Heart left ventricle (tissue), 16 donors: ENCODE results near the gene SLC11A2. TPM values are rescaled to one million over a fixed set of nuclear protein-coding genes. Genes with fewer than 3 reads are reported as not detected.
"Not testable (repeated sequence)": the region's sequence is repeated elsewhere in the genome, so short reads cannot be mapped to it uniquely, and the experiment has no call there.

Experiments
- ATAC-seq, 4 donors: fragments of 200-7000 bp; cut with Tn5 transposase; one replicate each; pipeline ENCODE4 v1.9.1; 2020 to 2022; ENCODE audit warnings: moderate library complexity in 4 of 4, mild to moderate bottlenecking in 3 of 4, moderate number of reproducible peaks in 1 of 4
- DNase-seq, 5 donors: peaks; one replicate each; pipeline ENCODE4 v3.0.0-alpha.2; 2020
- H3K27ac ChIP-seq, 12 donors: fragments of 200-600 bp; sonication (generic) in 4 of 12; one replicate each; pipeline versions ENCODE4 v1.5.0 to v1.8.0; 2016 to 2022; ENCODE audit warnings: mild to moderate bottlenecking in 2 of 12
- H3K27me3 ChIP-seq, 9 donors: fragments of 200-600 bp; sonication (generic) in 2 of 9; one replicate each; pipeline versions ENCODE4 v1.5.1 to v1.8.0; 2016 to 2022; ENCODE audit warnings: mild to moderate bottlenecking in 3 of 9
- H3K36me3 ChIP-seq, 9 donors: fragments of 200-600 bp; sonication (generic) in 2 of 9; one replicate each; pipeline versions ENCODE4 v1.5.0 to v1.8.0; 2018 to 2022; ENCODE audit warnings: mild to moderate bottlenecking in 2 of 9
- H3K4me1 ChIP-seq, 12 donors: fragments of 200-600 bp; sonication (generic) in 4 of 12; one replicate each; pipeline versions ENCODE4 v1.5.0 to v1.8.0; 2016 to 2022; ENCODE audit warnings: mild to moderate bottlenecking in 3 of 12
- H3K4me3 ChIP-seq, 12 donors: fragments of 200-600 bp; sonication (generic) in 4 of 12; one replicate each; pipeline versions ENCODE4 v1.5.0 to v1.8.0; 2017 to 2022; ENCODE audit warnings: mild to moderate bottlenecking in 9 of 12, moderate library complexity in 4 of 12
- H3K9me3 ChIP-seq, 12 donors: fragments of 200-600 bp; sonication (generic) in 4 of 12; one replicate each; pipeline versions ENCODE4 v1.5.0 to v1.8.0; 2016 to 2022; ENCODE audit warnings: mild to moderate bottlenecking in 1 of 12
- CTCF ChIP-seq, 12 donors: fragments of 200-600 bp; sonication (generic) in 4 of 12; IDR thresholded peaks; one replicate each; pipeline versions ENCODE4 v1.5.0 to v1.8.0; 2018 to 2022; ENCODE audit warnings: antibody characterized with exemption in 12 of 12, mild to moderate bottlenecking in 5 of 12
- POLR2A ChIP-seq, 2 donors: fragments of 450-650 bp; IDR thresholded peaks; one replicate each; pipeline ENCODE4 v1.6.1; 2017; ENCODE audit warnings: antibody characterized with exemption in 2 of 2, mild to moderate bottlenecking in 2 of 2, moderate library complexity in 2 of 2
- WGBS, 4 donors: extraction: QIAGEN DNeasy Blood & Tissue Kit in 2 of 4; methylation state at CpG; one replicate each; pipeline versions ENCODE4 v1.1.5 to v1.1.7; 2013 to 2018; 5-methylcytosine and 5-hydroxymethylcytosine counted together
- intact Hi-C, 10 donors: fragments of 100-400 bp; cut with DNase I; formaldehyde crosslinking; loops; one replicate each; pipeline versions ENCODE4 v1.11.1 to v1.14.2; 2022
- polyA plus RNA-seq, 2 donors: library from polyadenylated mRNA; stranded (reverse); fragments of 200-250 nt; gene quantifications; one replicate each; pipeline ENCODE4 v1.2.3, GENCODE V29; 2013
- total RNA-seq, 9 donors: library from RNA; depleted of rRNA in 2 of 9; stranded (reverse); fragments of >200 nt in 2 of 9; fragmentation: NEBNext Ultra II Directional in 3 of 9; extraction: Animal tissue kit (Norgen Biotek cat#: 25700) in 3 of 9; gene quantifications; one replicate each; pipeline versions ENCODE4 v1.1.0 to v1.2.4, GENCODE V29; 2016 to 2023
- donor health status: ischemic (EF 13 %, LVEDD 7.1; RV severe dilation, severe dysfunction).
- donor health status: healthy with polysubstance abuse.
- donor health status: DM: no; HTN: yes; CAD: no.
- donor health status: DM: no; HTN: no; CAD: no.
- donor health status: ischemic (EF 25% LVEDD 6.9; RV normal size, moderate dysfunction).
- donor health status: ischemic (EF 25% LVEDD 5.7; RV mildly dilated, moderate dysfunction).
- donor health status: healthy.
- donor health status: DM: yes; HTN: yes; CAD: no.
- donor health status: ischemic (EF 35%, LVEDD 5.7; RV mildly dilated, moderate dysfunction).
- donor health status: nonischemic (EF 11% LVEDD 7.7; RV severe dilation, severe dysfunction).
- donor health status: DM: yes; HTN: yes; CAD: no.
- donor health status: PGD.
- donor health status: ischemic (EF 29% LVEDD 5.4; RV normal size, mild dysfunction).
- donor health status: nonischemic (EF 23%, LVEDD 6.1; RV moderate dilation, normal function).

Gene SLC11A2
- total and polyA plus RNA-seq, 11 donors = 9.1 to 45.3 (median 21.2) TPM

GRCh38 chr12:50961708-50962107 lies 64.5 kb downstream of the SLC11A2 start:
- TF ChIP-seq POLR2A (IDR thresholded peaks at IDR 0.05) (no peak), CTCF (IDR thresholded peaks at IDR 0.05) (no peak)
- WGBS, 4 donors = 94 to 98% (median 96%) methylated on average over 4 of the region's 4 CpGs
- no peak overlapping the region for H3K27ac ChIP-seq
- no peaks in the 10 kb centered on the region for H3K4me1 ChIP-seq
- ATAC-seq (no peak), DNase-seq (no peak)
- no peak overlapping the region for H3K4me3 ChIP-seq
- intact Hi-C loops = no loop called here
- no peaks in the 10 kb centered on the region for H3K36me3 ChIP-seq
- no peaks in the 10 kb centered on the region for H3K27me3 ChIP-seq
- no peaks in the 10 kb centered on the region for H3K9me3 ChIP-seq

GRCh38 chr12:50960130-50960529 lies 66.1 kb downstream of the SLC11A2 start:
- no peaks in the 10 kb centered on the region for H3K9me3 ChIP-seq
- no peaks in the 10 kb centered on the region for H3K4me1 ChIP-seq
- H3K27me3 ChIP-seq = no peaks in the 10 kb centered on the region
- TF ChIP-seq POLR2A (IDR thresholded peaks at IDR 0.05) (no peak), CTCF (IDR thresholded peaks at IDR 0.05) (no peak)
- no peak overlapping the region for H3K27ac ChIP-seq
- ATAC-seq (no peak), DNase-seq (no peak)
- no peak overlapping the region for H3K4me3 ChIP-seq
- no peaks in the 10 kb centered on the region for H3K36me3 ChIP-seq
- intact Hi-C loops = no loop called here

GRCh38 chr12:50955697-50956096 lies 70.5 kb downstream of the SLC11A2 start:
- Histone ChIP-seq H3K36me3 (peaks cover 0 to 3% (median 0%) of the 10 kb centered on the region in 9 donors), H3K27ac (no peak overlapping the region), H3K4me3 (no peak overlapping the region), H3K9me3 (no peaks in the 10 kb centered on the region), H3K4me1 (no peaks in the 10 kb centered on the region), H3K27me3 (no peaks in the 10 kb centered on the region)
- TF ChIP-seq POLR2A (IDR thresholded peaks at IDR 0.05) = no peak
- no peak for TF ChIP-seq CTCF (IDR thresholded peaks at IDR 0.05)
- ATAC-seq = no peak
- intact Hi-C loops = loop anchor here in 1 of 10 donors (10.0 kb wide), 1 partner anchor 111 kb away; the partner anchor contains the start of gene TMPRSS12
- WGBS, 4 donors = 64 to 90% (median 86%) methylated on average over 2 of the region's 2 CpGs
- DNase-seq = no peak

- no peak for ATAC-seq
These were observed 70.9 kb downstream of the SLC11A2 start for GRCh38 chr12:50955288-50955687.

GRCh38 chr12:50954789-50955188 lies 71.4 kb downstream of the SLC11A2 start:
- not testable (repeated sequence) for H3K4me3 ChIP-seq, H3K4me1 ChIP-seq, H3K27me3 ChIP-seq, H3K36me3 ChIP-seq, H3K27ac ChIP-seq, DNase-seq, H3K9me3 ChIP-seq, ATAC-seq
- intact Hi-C loops = loop anchor here in 1 of 10 donors (10.0 kb wide), 1 partner anchor 110 kb away; the partner anchor contains the start of gene TMPRSS12
- WGBS, 4 donors = 70 to 88% (median 78%) methylated on average over 2 of the region's 2 CpGs

More at GRCh38 chr12:50955288-50955687, 70.9 kb downstream of the SLC11A2 start:
- TF ChIP-seq POLR2A (IDR thresholded peaks at IDR 0.05) = no peak
- no peak for TF ChIP-seq CTCF (IDR thresholded peaks at IDR 0.05)
- intact Hi-C loops = loop anchor here in 1 of 10 donors (10.0 kb wide), 1 partner anchor 110 kb away; the partner anchor contains the start of gene TMPRSS12
- Histone ChIP-seq H3K9me3 (no peaks in the 10 kb centered on the region), H3K4me3 (no peak overlapping the region), H3K36me3 (peaks cover 0 to 3% (median 0%) of the 10 kb centered on the region in 9 donors), H3K27me3 (no peaks in the 10 kb centered on the region), H3K4me1 (no peaks in the 10 kb centered on the region), H3K27ac (no peak overlapping the region)
- DNase-seq = no peak
- 89 to 93% (median 92%) methylated on average over 1 of the region's 1 CpG for WGBS, 4 donors
